ENCODE measurements around the gene NUB1.

The NUB1 gene

GRCh38 chr7:151389768-151390597, 48.4 kb downstream of the NUB1 start:
- no peak for TF ChIP-seq ZNF274 (IDR thresholded peaks at IDR 0.05; ENCODE audit: low read depth, low read length)
- no peak overlapping the region for H3K4me3 ChIP-seq (ENCODE audit: low read length)

- TF ChIP-seq ZNF274 (IDR thresholded peaks at IDR 0.05; ENCODE audit: low read depth, low read length), result no peak
Observed at GRCh38 chr7:151390598-151391357, 49.2 kb downstream of the NUB1 start.

GRCh38 chr7:151391358-151391730, 49.7 kb downstream of the NUB1 start:
- TF ChIP-seq ZNF274 (IDR thresholded peaks at IDR 0.05; ENCODE audit: low read depth, low read length), result no peak
- H3K4me3 ChIP-seq (ENCODE audit: low read length), result no peak overlapping the region

More at GRCh38 chr7:151390598-151391357, 49.2 kb downstream of the NUB1 start:
- no peak overlapping the region for H3K4me3 ChIP-seq (ENCODE audit: low read length)

- TF ChIP-seq ZNF274 (IDR thresholded peaks at IDR 0.05; ENCODE audit: low read depth, low read length), result no peak
- no peak overlapping the region for H3K4me3 ChIP-seq (ENCODE audit: low read length)
Observed at GRCh38 chr7:151392002-151392401, 50.4 kb downstream of the NUB1 start.

- no peak overlapping the region for H3K4me3 ChIP-seq (ENCODE audit: low read length)
- no peak for TF ChIP-seq ZNF274 (IDR thresholded peaks at IDR 0.05; ENCODE audit: low read depth, low read length)
Observed at GRCh38 chr7:151392426-151392825, 50.8 kb downstream of the NUB1 start.

GRCh38 chr7:151393031-151393977, 51.7 kb downstream of the NUB1 start:
- no peak for TF ChIP-seq ZNF274 (IDR thresholded peaks at IDR 0.05; ENCODE audit: low read depth, low read length)
- no peak overlapping the region for H3K4me3 ChIP-seq (ENCODE audit: low read length)

GRCh38 chr7:151394076-151395035, 52.7 kb downstream of the NUB1 start:
- no peak overlapping the region for H3K4me3 ChIP-seq (ENCODE audit: low read length)
- TF ChIP-seq ZNF274 (IDR thresholded peaks at IDR 0.05; ENCODE audit: low read depth, low read length), result no peak

GRCh38 chr7:151395036-151395367, 53.4 kb downstream of the NUB1 start:
- no peak overlapping the region for H3K4me3 ChIP-seq (ENCODE audit: low read length)
- TF ChIP-seq ZNF274 (IDR thresholded peaks at IDR 0.05; ENCODE audit: low read depth, low read length), result no peak

GRCh38 chr7:151396328-151396970, 54.8 kb downstream of the NUB1 start:
- no peak for TF ChIP-seq ZNF274 (IDR thresholded peaks at IDR 0.05; ENCODE audit: low read depth, low read length)
- no peak overlapping the region for H3K4me3 ChIP-seq (ENCODE audit: low read length)

- H3K4me3 ChIP-seq (ENCODE audit: low read length), result no peak overlapping the region
- no peak for TF ChIP-seq ZNF274 (IDR thresholded peaks at IDR 0.05; ENCODE audit: low read depth, low read length)
Observed at GRCh38 chr7:151397026-151397425, 55.4 kb downstream of the NUB1 start.

- TF ChIP-seq ZNF274 (IDR thresholded peaks at IDR 0.05; ENCODE audit: low read depth, low read length), result no peak
- no peak overlapping the region for H3K4me3 ChIP-seq (ENCODE audit: low read length)
Observed at GRCh38 chr7:151398446-151399304, 57.1 kb downstream of the NUB1 start.

- TF ChIP-seq ZNF274 (IDR thresholded peaks at IDR 0.05; ENCODE audit: low read depth, low read length), result no peak
- no peak overlapping the region for H3K4me3 ChIP-seq (ENCODE audit: low read length)
Observed at GRCh38 chr7:151399305-151399601, 57.6 kb downstream of the NUB1 start.
